Right atrium auricular region (tissue), 2 donors: ENCODE data around the gene DPP6. TPM values are rescaled to one million over a fixed set of nuclear protein-coding genes. Genes with fewer than 3 reads are reported as not detected.

Experiments
- DNase-seq: peaks from one replicate; pipeline ENCODE4 v3.0.0-alpha.2; 2019; ENCODE audit warnings: low spot score
- H3K27ac ChIP-seq, 2 donors: fragments of 200-600 bp; sonication (generic); 1 replicate in 1 of 2; 2 replicates in 1 of 2; pipeline ENCODE4 v1.5.1; 2016 to 2019
- H3K27me3 ChIP-seq, 2 donors: fragments of 200-600 bp; sonication (generic); one replicate each; pipeline versions ENCODE4 v1.5.1 to v1.6.0; 2017 to 2019
- H3K36me3 ChIP-seq: fragments of 200-600 bp; sonication (generic); one replicate; pipeline ENCODE4 v1.5.1; 2016
- H3K4me1 ChIP-seq, 2 donors: fragments of 200-600 bp; sonication (generic); one replicate each; pipeline versions ENCODE4 v1.5.1 to v1.6.0; 2017 to 2019
- H3K4me3 ChIP-seq, 2 donors: fragments of 200-600 bp; sonication (generic); 1 replicate in 1 of 2; 2 replicates in 1 of 2; pipeline ENCODE4 v1.5.1; 2017 to 2019; ENCODE audit warnings: mild to moderate bottlenecking in 1 of 2, moderate library complexity in 1 of 2
- H3K9me3 ChIP-seq, 2 donors: fragments of 200-600 bp; sonication (generic); one replicate each; pipeline ENCODE4 v1.5.1; 2019
- total RNA-seq, 2 donors: library from RNA; depleted of rRNA; stranded (reverse); fragments of >200 nt; gene quantifications; one replicate each; pipeline ENCODE4 v1.1.0, GENCODE V29; 2016
- TF ChIP-seq, protein P1 (sequence below), 2 donors: fragments of 200-600 bp; sonication (generic); IDR thresholded peaks; one replicate each; pipeline ENCODE4 v1.5.1; 2019; ENCODE audit warnings: antibody characterized with exemption in 2 of 2

The DPP6 gene
- total RNA-seq, 2 donors from 2014 or later: 0.35 to 0.85 TPM

DNA sequence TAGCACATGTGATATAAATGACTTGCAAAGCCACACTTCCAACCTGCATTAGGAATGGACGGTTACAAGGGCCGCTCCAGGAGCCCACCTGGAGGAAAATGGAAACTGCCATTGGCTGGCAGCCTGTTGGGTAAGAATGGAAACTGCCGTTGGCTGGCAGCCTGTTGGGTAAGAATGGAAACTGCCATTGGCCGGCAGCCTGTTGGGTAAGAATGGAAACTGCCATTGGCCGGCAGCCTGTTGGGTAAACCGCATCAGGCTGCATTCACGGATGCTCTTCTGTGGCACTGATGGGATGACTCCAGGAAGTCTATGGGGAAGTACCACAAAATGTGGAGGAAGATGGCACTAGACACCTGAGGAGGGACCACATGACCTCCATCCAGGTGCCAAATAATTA lies 143.1 kb downstream of the DPP6 start:
- Histone ChIP-seq H3K36me3 (no peaks in the 10 kb centered on the region), H3K27ac (no peak overlapping the region), H3K4me1 (no peaks in the 10 kb centered on the region), H3K4me3 (no peak overlapping the region), H3K9me3 (no peaks in the 10 kb centered on the region), H3K27me3 (no peaks in the 10 kb centered on the region)
- no peak for DNase-seq
- TF ChIP-seq, protein P1, sequence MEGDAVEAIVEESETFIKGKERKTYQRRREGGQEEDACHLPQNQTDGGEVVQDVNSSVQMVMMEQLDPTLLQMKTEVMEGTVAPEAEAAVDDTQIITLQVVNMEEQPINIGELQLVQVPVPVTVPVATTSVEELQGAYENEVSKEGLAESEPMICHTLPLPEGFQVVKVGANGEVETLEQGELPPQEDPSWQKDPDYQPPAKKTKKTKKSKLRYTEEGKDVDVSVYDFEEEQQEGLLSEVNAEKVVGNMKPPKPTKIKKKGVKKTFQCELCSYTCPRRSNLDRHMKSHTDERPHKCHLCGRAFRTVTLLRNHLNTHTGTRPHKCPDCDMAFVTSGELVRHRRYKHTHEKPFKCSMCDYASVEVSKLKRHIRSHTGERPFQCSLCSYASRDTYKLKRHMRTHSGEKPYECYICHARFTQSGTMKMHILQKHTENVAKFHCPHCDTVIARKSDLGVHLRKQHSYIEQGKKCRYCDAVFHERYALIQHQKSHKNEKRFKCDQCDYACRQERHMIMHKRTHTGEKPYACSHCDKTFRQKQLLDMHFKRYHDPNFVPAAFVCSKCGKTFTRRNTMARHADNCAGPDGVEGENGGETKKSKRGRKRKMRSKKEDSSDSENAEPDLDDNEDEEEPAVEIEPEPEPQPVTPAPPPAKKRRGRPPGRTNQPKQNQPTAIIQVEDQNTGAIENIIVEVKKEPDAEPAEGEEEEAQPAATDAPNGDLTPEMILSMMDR (IDR thresholded peaks at IDR 0.05): no peak

DNA sequence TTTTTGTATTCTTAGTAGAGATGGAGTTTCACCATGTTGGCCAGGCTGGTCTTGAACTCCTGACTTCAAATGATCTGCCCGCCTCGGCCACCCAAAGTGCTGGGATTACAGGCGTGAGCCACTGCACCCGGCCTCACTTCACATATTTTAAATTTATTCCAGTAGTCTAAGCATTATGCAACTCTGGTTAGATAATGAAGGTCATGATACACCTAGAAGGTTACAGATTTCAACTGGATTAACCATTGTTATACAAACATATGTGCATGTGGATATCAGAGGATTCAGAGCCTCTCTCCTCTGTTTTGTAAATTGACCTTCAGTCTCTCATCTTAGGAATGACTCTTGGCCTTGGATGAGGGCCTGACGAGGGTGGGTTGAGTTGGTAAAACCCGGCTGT lies 146.3 kb downstream of the DPP6 start:
- Histone ChIP-seq H3K27me3 (no peaks in the 10 kb centered on the region), H3K27ac (no peak overlapping the region), H3K4me1 (no peaks in the 10 kb centered on the region), H3K4me3 (no peak overlapping the region), H3K36me3 (no peaks in the 10 kb centered on the region), H3K9me3 (no peaks in the 10 kb centered on the region)
- TF ChIP-seq, protein P1 (IDR thresholded peaks at IDR 0.05): no peak
- DNase-seq: no peak

DNA sequence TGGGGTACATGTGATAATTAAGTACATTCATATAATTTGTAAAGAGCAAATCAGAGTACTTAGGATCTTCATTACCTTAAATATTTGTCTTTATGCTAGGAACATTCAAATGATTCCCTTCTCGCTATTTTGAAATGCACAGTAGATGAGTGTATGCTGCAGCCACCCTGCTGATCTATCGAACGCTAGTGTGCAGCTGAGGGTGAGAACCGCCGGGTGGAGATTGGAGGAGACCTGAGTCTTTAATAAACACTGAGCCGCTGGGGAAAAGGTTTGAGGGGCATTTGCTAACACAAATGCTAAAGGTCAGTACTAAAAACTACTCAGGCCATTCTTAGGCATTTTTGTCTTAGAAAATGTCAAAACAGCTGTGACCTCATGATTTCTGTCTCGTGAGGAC lies 148.0 kb downstream of the DPP6 start:
- Histone ChIP-seq H3K4me1 (no peaks in the 10 kb centered on the region), H3K9me3 (no peaks in the 10 kb centered on the region), H3K36me3 (no peaks in the 10 kb centered on the region), H3K4me3 (no peak overlapping the region), H3K27ac (no peak overlapping the region), H3K27me3 (no peaks in the 10 kb centered on the region)
- DNase-seq: no peak
- TF ChIP-seq, protein P1 (IDR thresholded peaks at IDR 0.05): no peak

DNA sequence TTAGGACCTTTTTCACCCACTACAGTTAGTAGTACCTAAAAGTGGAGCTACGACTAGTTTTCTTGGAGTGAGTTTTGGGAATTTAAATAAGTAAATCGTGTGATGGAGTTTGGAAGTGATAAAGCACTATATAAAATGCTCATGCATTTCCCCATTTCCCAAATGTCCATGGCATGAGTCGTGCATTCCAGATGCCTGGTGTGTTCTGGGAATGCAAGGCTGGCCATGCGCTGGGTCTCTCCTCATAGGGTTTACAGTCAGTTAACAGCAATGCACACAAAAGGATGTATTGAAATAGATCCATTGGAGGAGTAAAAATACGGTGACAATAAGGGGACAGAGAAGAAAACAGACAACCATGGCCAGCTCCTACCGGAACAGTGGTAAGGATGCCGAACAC lies 149.8 kb downstream of the DPP6 start:
- no peak overlapping the region for H3K27ac ChIP-seq
- DNase-seq: no peak
- H3K36me3 ChIP-seq: no peaks in the 10 kb centered on the region
- H3K4me1 ChIP-seq: no peaks in the 10 kb centered on the region
- no peak overlapping the region for H3K4me3 ChIP-seq
- TF ChIP-seq, protein P1 (IDR thresholded peaks at IDR 0.05): no peak
- no peaks in the 10 kb centered on the region for H3K9me3 ChIP-seq
- no peaks in the 10 kb centered on the region for H3K27me3 ChIP-seq

DNA sequence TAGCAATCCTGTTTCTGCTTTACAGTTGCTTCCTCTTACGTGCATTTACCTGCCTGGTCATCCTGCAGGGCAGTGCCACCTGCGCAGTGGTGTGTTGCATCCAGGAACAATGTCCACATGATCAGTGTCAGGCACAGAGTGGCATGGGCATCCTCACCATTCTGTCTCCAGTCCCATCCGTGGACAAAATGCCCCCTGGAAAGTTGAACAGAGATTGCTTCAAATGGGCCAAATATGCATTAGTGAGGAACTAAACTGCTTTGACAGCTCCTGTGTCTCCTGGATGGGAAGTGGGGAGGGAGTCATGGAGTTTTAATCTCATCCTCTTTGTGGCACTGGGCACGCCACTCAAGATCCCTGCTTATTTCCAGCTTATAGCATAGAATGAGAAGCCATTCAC lies 151.8 kb downstream of the DPP6 start:
- Histone ChIP-seq H3K4me3 (no peak overlapping the region), H3K27ac (no peak overlapping the region), H3K4me1 (no peaks in the 10 kb centered on the region), H3K27me3 (no peaks in the 10 kb centered on the region), H3K36me3 (no peaks in the 10 kb centered on the region), H3K9me3 (no peaks in the 10 kb centered on the region)
- TF ChIP-seq, protein P1 (IDR thresholded peaks at IDR 0.05): no peak
- DNase-seq: no peak

DNA sequence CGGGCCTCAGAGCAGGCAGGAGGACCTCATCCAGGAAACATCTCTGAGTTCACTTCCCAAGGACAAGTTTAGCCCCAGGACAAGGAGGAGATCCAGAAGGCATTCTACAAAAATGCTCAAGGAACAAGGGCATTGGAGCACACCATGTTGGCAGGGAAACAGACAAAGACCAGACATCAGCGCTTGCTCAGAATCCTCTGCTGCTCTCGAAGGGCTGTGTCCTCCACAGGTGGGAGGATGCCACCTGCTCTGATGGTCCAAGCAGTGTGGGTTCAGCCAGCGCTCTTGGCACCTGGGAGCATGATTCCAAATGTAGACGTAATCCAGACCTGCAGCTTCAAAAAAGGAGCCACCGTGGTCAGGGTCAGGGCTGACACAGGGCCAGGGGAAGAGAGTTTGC lies 160.7 kb downstream of the DPP6 start:
- Histone ChIP-seq H3K27ac (no peak overlapping the region), H3K4me3 (no peak overlapping the region), H3K4me1 (no peaks in the 10 kb centered on the region), H3K36me3 (no peaks in the 10 kb centered on the region), H3K9me3 (no peaks in the 10 kb centered on the region), H3K27me3 (no peaks in the 10 kb centered on the region)
- TF ChIP-seq, protein P1 (IDR thresholded peaks at IDR 0.05): no peak
- DNase-seq: no peak
